ENCODE data around the gene RPE. TPM values are rescaled to one million over a fixed set of nuclear protein-coding genes. Genes with fewer than 3 reads are reported as not detected.

The RPE gene
- total and polyA plus RNA-seq, 10 of the 15 experiments (the other 5 are each of a cell fraction or from before 2014, with no cell fraction given): 41.5 to 75.3 (median 46.8) TPM

DNA sequence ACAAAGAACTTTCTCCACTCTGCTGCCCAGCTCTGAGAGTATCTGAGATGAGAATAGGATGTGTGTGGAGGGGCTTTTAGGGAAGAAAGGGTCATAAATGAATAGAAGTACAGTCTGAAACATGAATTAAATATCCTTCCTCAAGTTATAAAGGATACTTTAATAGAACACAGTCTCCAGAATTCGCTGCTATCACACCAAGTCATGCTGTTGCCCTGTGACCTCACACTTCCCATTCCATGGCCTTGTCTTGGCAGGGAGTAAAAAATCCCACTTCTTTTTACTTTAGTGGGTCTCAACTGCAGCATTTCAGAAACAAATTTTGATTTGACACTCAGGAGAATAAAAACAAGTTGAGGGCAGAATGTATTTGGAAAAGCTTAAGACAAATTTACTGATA is 3.8 kb upstream of the RPE start:
- H2AFZ ChIP-seq (ENCODE audit: control insufficient read depth, low read depth, low read length): no peak overlapping the region
- H3K79me2 ChIP-seq (ENCODE audit: control insufficient read depth, insufficient read depth, low read length): peaks cover 12% of the 10 kb centered on the region
- no TSS peak for BruUV-seq (replicated peaks)
- H3K4me1 ChIP-seq (ENCODE audit: control insufficient read depth, insufficient read depth, low read length): peaks cover 6% of the 10 kb centered on the region
- no peak overlapping the region for H3K4me2 ChIP-seq (ENCODE audit: control insufficient read depth, insufficient read depth)
- WGBS (ENCODE audit: insufficient coverage, insufficient replicate concordance, low lambda C conversion rate, missing lambda C conversion rate): 0% methylated on average over 1 of the region's 1 CpG
- ChIA-PET SMC1A (ENCODE audit: uncharacterized antibody, unreplicated experiment) (interaction anchor here (1.3 kb wide), 1 partner anchor 10 kb away, joined by 4 read pairs; no protein-coding TSS in a partner anchor), RAD21 (ENCODE audit: unreplicated experiment) (no interaction called here), POLR2A (no interaction called here), CTCF (interaction anchor here (0.7 to 1.5 kb wide), 4 partner anchors 29 to 200 kb away, joined by 3 to 4 read pairs (median 3); no protein-coding TSS in a partner anchor)
- no peak overlapping the region for H3K4me3 ChIP-seq
- intact Hi-C loops (cut with micrococcal nuclease; ENCODE audit: unreplicated experiment) (no loop called here), in situ Hi-C loops (cut with MboI) (no loop called here)
- FAIRE-seq: no peak
- TF ChIP-seq, protein P1, sequence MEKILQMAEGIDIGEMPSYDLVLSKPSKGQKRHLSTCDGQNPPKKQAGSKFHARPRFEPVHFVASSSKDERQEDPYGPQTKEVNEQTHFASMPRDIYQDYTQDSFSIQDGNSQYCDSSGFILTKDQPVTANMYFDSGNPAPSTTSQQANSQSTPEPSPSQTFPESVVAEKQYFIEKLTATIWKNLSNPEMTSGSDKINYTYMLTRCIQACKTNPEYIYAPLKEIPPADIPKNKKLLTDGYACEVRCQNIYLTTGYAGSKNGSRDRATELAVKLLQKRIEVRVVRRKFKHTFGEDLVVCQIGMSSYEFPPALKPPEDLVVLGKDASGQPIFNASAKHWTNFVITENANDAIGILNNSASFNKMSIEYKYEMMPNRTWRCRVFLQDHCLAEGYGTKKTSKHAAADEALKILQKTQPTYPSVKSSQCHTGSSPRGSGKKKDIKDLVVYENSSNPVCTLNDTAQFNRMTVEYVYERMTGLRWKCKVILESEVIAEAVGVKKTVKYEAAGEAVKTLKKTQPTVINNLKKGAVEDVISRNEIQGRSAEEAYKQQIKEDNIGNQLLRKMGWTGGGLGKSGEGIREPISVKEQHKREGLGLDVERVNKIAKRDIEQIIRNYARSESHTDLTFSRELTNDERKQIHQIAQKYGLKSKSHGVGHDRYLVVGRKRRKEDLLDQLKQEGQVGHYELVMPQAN (conservative IDR thresholded peaks at IDR 0.05): no peak
- TF ChIP-seq ZSCAN29 (IDR thresholded peaks at IDR 0.05): no peak
- no peak for TF ChIP-seq EP300 (IDR thresholded peaks at IDR 0.05; ENCODE audit: borderline replicate concordance in 1 of 2, control insufficient read depth in 1 of 2, low read depth in 2 of 2, low read length in 2 of 2)
- no peak for TF ChIP-seq EZH2 (IDR thresholded peaks at IDR 0.05; ENCODE audit: borderline replicate concordance, control insufficient read depth, low read depth, low read length)
- TF ChIP-seq NR2F1 (conservative IDR thresholded peaks at IDR 0.05): no peak
- TF ChIP-seq NBN (IDR thresholded peaks at IDR 0.05): no peak
- TF ChIP-seq NFIC (IDR thresholded peaks at IDR 0.05; ENCODE audit: low read depth, low read length): no peak
- TF ChIP-seq EGR1 (IDR thresholded peaks at IDR 0.05; ENCODE audit: borderline replicate concordance in 1 of 2, low read depth in 2 of 2, low read length in 2 of 2): no peak
- TF ChIP-seq SREBF2 (IDR thresholded peaks at IDR 0.05; ENCODE audit: low read length): no peak
- no peak for TF ChIP-seq ETV6 (conservative IDR thresholded peaks at IDR 0.05 in 1 of 2, IDR thresholded peaks at IDR 0.05 in 1 of 2; ENCODE audit: borderline replicate concordance in 1 of 2, low read depth in 1 of 2)
- TF ChIP-seq IKZF2 (IDR thresholded peaks at IDR 0.05): no peak
- TF ChIP-seq ZZZ3 (IDR thresholded peaks at IDR 0.05; ENCODE audit: control insufficient read depth, insufficient read length, low read depth): no peak
- no peak for TF ChIP-seq ZNF622 (IDR thresholded peaks at IDR 0.05)
- H3K9ac ChIP-seq (ENCODE audit: control insufficient read depth, insufficient read depth, low read length): no peak overlapping the region
- no peak for ATAC-seq
- H4K20me1 ChIP-seq (ENCODE audit: control insufficient read depth, insufficient read depth): no peaks in the 10 kb centered on the region
- H3K36me3 ChIP-seq (ENCODE audit: control insufficient read depth in 2 of 2, insufficient read depth in 2 of 2, low read length in 1 of 2): no peaks in the 10 kb centered on the region
- H3K27me3 ChIP-seq (replicated peaks in 1 of 2; ENCODE audit: control insufficient read depth in 2 of 2, insufficient read depth in 2 of 2, low read length in 1 of 2): 0 out of 4 replicates have a peak, but pooled peaks cover 0 to 2% of the 10 kb centered on the region in 2 experiments
- H3K9me3 ChIP-seq (replicated peaks; ENCODE audit: control insufficient read depth, insufficient read depth, low read length): no peaks in the 10 kb centered on the region
- no peak overlapping the region for H3K27ac ChIP-seq (ENCODE audit: control insufficient read depth, insufficient read depth)
- no peak for DNase-seq (ENCODE audit: low read depth, low spot score)

All from GM12878 (cell line).